ENCODE data around the gene CADPS.

The CADPS gene

GRCh38 chr3:62525281-62525680 is 349.9 kb downstream of the CADPS start:
- Histone ChIP-seq H3F3A (ENCODE audit: insufficient read depth, low read length) (no peaks in the 10 kb centered on the region), H3K36me3 (ENCODE audit: insufficient read depth, low read length) (no peaks in the 10 kb centered on the region), H4K20me1 (ENCODE audit: insufficient read depth, low read length) (no peaks in the 10 kb centered on the region)

GRCh38 chr3:62523672-62524071 is 351.5 kb downstream of the CADPS start:
- H3K36me3 ChIP-seq (ENCODE audit: insufficient read depth, low read length) = no peaks in the 10 kb centered on the region
- H3K27ac ChIP-seq (ENCODE audit: low read depth, low read length, poor library complexity, severe bottlenecking) = no peak overlapping the region
- TF ChIP-seq EZH2 (IDR thresholded peaks at IDR 0.05; ENCODE audit: borderline replicate concordance, low read length) = no peak
- H3K4me3 ChIP-seq (ENCODE audit: low read depth, low read length, poor library complexity, severe bottlenecking) = no peak overlapping the region
- no peaks in the 10 kb centered on the region for H3F3A ChIP-seq (ENCODE audit: insufficient read depth, low read length)
- H3K79me2 ChIP-seq (ENCODE audit: insufficient read depth, low read length) = no peaks in the 10 kb centered on the region
- no peaks in the 10 kb centered on the region for H3K9me3 ChIP-seq (ENCODE audit: low read length)
- no peak overlapping the region for H2AFZ ChIP-seq (ENCODE audit: low read length)
- no peak overlapping the region for H3K9ac ChIP-seq (ENCODE audit: low read length)
- H4K20me1 ChIP-seq (ENCODE audit: insufficient read depth, low read length) = no peaks in the 10 kb centered on the region
- H3K9me2 ChIP-seq (ENCODE audit: low read depth, low read length) = no peaks in the 10 kb centered on the region
- H3K27me3 ChIP-seq (ENCODE audit: insufficient read depth, low read length) = no peaks in the 10 kb centered on the region
- no peaks in the 10 kb centered on the region for H3K4me1 ChIP-seq (ENCODE audit: insufficient read depth, low read length, severe bottlenecking)
- H3K4me2 ChIP-seq (ENCODE audit: low read length) = no peak overlapping the region

More at GRCh38 chr3:62525281-62525680, 349.9 kb downstream of the CADPS start:
- H3K9ac ChIP-seq (ENCODE audit: low read length) = no peak overlapping the region
- no peaks in the 10 kb centered on the region for H3K9me3 ChIP-seq (ENCODE audit: low read length)
- no peak overlapping the region for H3K4me3 ChIP-seq (ENCODE audit: low read depth, low read length, poor library complexity, severe bottlenecking)
- no peaks in the 10 kb centered on the region for H3K79me2 ChIP-seq (ENCODE audit: insufficient read depth, low read length)
- TF ChIP-seq EZH2 (IDR thresholded peaks at IDR 0.05; ENCODE audit: borderline replicate concordance, low read length) = no peak
- H3K27me3 ChIP-seq (ENCODE audit: insufficient read depth, low read length) = no peaks in the 10 kb centered on the region
- no peaks in the 10 kb centered on the region for H3K9me2 ChIP-seq (ENCODE audit: low read depth, low read length)
- H3K4me2 ChIP-seq (ENCODE audit: low read length) = no peak overlapping the region
- H3K27ac ChIP-seq (ENCODE audit: low read depth, low read length, poor library complexity, severe bottlenecking) = no peak overlapping the region
- H2AFZ ChIP-seq (ENCODE audit: low read length) = no peak overlapping the region
- no peaks in the 10 kb centered on the region for H3K4me1 ChIP-seq (ENCODE audit: insufficient read depth, low read length, severe bottlenecking)

- Histone ChIP-seq H3F3A (ENCODE audit: insufficient read depth, low read length) (no peaks in the 10 kb centered on the region), H3K36me3 (ENCODE audit: insufficient read depth, low read length) (no peaks in the 10 kb centered on the region), H3K9me2 (ENCODE audit: low read depth, low read length) (no peaks in the 10 kb centered on the region), H4K20me1 (ENCODE audit: insufficient read depth, low read length) (no peaks in the 10 kb centered on the region), H3K27me3 (ENCODE audit: insufficient read depth, low read length) (no peaks in the 10 kb centered on the region), H3K79me2 (ENCODE audit: insufficient read depth, low read length) (no peaks in the 10 kb centered on the region), H3K27ac (ENCODE audit: low read depth, low read length, poor library complexity, severe bottlenecking) (no peak overlapping the region), H3K9ac (ENCODE audit: low read length) (no peak overlapping the region), H3K4me3 (ENCODE audit: low read depth, low read length, poor library complexity, severe bottlenecking) (no peak overlapping the region), H3K4me2 (ENCODE audit: low read length) (no peak overlapping the region), H3K4me1 (ENCODE audit: insufficient read depth, low read length, severe bottlenecking) (no peaks in the 10 kb centered on the region), H3K9me3 (ENCODE audit: low read length) (no peaks in the 10 kb centered on the region), H2AFZ (ENCODE audit: low read length) (no peak overlapping the region)
- TF ChIP-seq CTCF (IDR thresholded peaks at IDR 0.05; ENCODE audit: low read length) = no peak
- no peak for TF ChIP-seq EZH2 (IDR thresholded peaks at IDR 0.05; ENCODE audit: borderline replicate concordance, low read length)
These were observed 353.6 kb downstream of the CADPS start for GRCh38 chr3:62521464-62522105.

GRCh38 chr3:62503516-62503915 is 371.7 kb downstream of the CADPS start:
- no peak overlapping the region for H3K4me3 ChIP-seq (ENCODE audit: low read depth, low read length, poor library complexity, severe bottlenecking)
- no peaks in the 10 kb centered on the region for H3K9me3 ChIP-seq (ENCODE audit: low read length)
- H3K9ac ChIP-seq (ENCODE audit: low read length) = no peak overlapping the region
- no peak overlapping the region for H3K4me2 ChIP-seq (ENCODE audit: low read length)
- no peaks in the 10 kb centered on the region for H3K79me2 ChIP-seq (ENCODE audit: insufficient read depth, low read length)
- no peak overlapping the region for H2AFZ ChIP-seq (ENCODE audit: low read length)
- no peaks in the 10 kb centered on the region for H3K27me3 ChIP-seq (ENCODE audit: insufficient read depth, low read length)
- no peaks in the 10 kb centered on the region for H3K9me2 ChIP-seq (ENCODE audit: low read depth, low read length)
- no peaks in the 10 kb centered on the region for H3K4me1 ChIP-seq (ENCODE audit: insufficient read depth, low read length, severe bottlenecking)
- no peaks in the 10 kb centered on the region for H3K36me3 ChIP-seq (ENCODE audit: insufficient read depth, low read length)
- H4K20me1 ChIP-seq (ENCODE audit: insufficient read depth, low read length) = no peaks in the 10 kb centered on the region
- TF ChIP-seq EZH2 (IDR thresholded peaks at IDR 0.05; ENCODE audit: borderline replicate concordance, low read length) (no peak), CTCF (IDR thresholded peaks at IDR 0.05; ENCODE audit: low read length) (no peak)
- no peak overlapping the region for H3K27ac ChIP-seq (ENCODE audit: low read depth, low read length, poor library complexity, severe bottlenecking)
- no peaks in the 10 kb centered on the region for H3F3A ChIP-seq (ENCODE audit: insufficient read depth, low read length)

All from OCI-LY1 (cell line).